Natural killer cell (primary cell): ENCODE measurements around the gene CDHR1. TPM values are rescaled to one million over a fixed set of nuclear protein-coding genes. Genes with fewer than 3 reads are reported as not detected.

Experiments
- ATAC-seq, 3 donors: fragments of 150-1000 bp in 2 of 3; fragments of 200-7000 bp in 1 of 3; cut with Tn5 transposase; 1 replicate in 1 of 3; 2 replicates in 2 of 3; pipeline ENCODE4 v1.10.0; 2021; ENCODE audit warnings: mild to moderate bottlenecking in 2 of 3, moderate library complexity in 2 of 3
- DNase-seq, 2 donors: peaks; one replicate each; pipeline versions ENCODE4 v3.0.0 to v3.0.0-alpha.2; 2013 to 2021; ENCODE audit warnings: mixed read lengths in 1 of 2
- H3K27ac ChIP-seq: one replicate; pipeline ENCODE4 v1.5.1; 2013; ENCODE audit warnings: mild to moderate bottlenecking, low read length
- H3K27me3 ChIP-seq: one replicate; pipeline ENCODE4 v1.6.1; 2013; ENCODE audit warnings: low read length; ENCODE audit not compliant: control insufficient read depth, insufficient read depth
- H3K36me3 ChIP-seq: one replicate; pipeline ENCODE4 v1.6.1; 2013; ENCODE audit warnings: low read length; ENCODE audit not compliant: control insufficient read depth, insufficient read depth
- H3K4me1 ChIP-seq: one replicate; pipeline ENCODE4 v1.6.1; 2013; ENCODE audit warnings: low read length; ENCODE audit not compliant: control insufficient read depth, insufficient read depth
- H3K4me3 ChIP-seq: one replicate; pipeline ENCODE4 v1.5.1; 2013; ENCODE audit warnings: low read length
- H3K9me3 ChIP-seq: one replicate; pipeline ENCODE4 v1.6.1; 2013; ENCODE audit warnings: low read length; ENCODE audit not compliant: control insufficient read depth, insufficient read depth
- H3K27ac Mint-ChIP-seq, 2 donors: one replicate each; pipeline ENCODE4 v1.8.0; 2022; ENCODE audit warnings: mild to moderate bottlenecking in 2 of 2, mixed read lengths in 2 of 2, moderate library complexity in 1 of 2
- H3K27me3 Mint-ChIP-seq, 2 donors: one replicate each; pipeline ENCODE4 v1.8.0; 2022; ENCODE audit warnings: low read depth in 2 of 2, mixed read lengths in 2 of 2
- H3K36me3 Mint-ChIP-seq: one replicate; pipeline ENCODE4 v1.8.0; 2022; ENCODE audit warnings: mixed read lengths
- H3K4me1 Mint-ChIP-seq, 2 donors: one replicate each; pipeline ENCODE4 v1.8.0; 2022; ENCODE audit warnings: mixed read lengths in 2 of 2
- H3K4me3 Mint-ChIP-seq: one replicate; pipeline ENCODE4 v1.8.0; 2022; ENCODE audit warnings: mild to moderate bottlenecking, moderate library complexity, mixed read lengths
- H3K9me3 Mint-ChIP-seq, 2 donors: one replicate each; pipeline ENCODE4 v1.8.0; 2022; ENCODE audit warnings: mixed read lengths in 2 of 2
- WGBS: methylation state at CpG from one replicate; pipeline ENCODE4 v1.1.7; 2013; ENCODE audit warnings: missing lambda C conversion rate; ENCODE audit not compliant: insufficient coverage; 5-methylcytosine and 5-hydroxymethylcytosine counted together
- intact Hi-C: fragments of 100-400 bp; cut with micrococcal nuclease; formaldehyde crosslinking; loops from one replicate; pipeline ENCODE4 v1.14.2; 2022
- total RNA-seq, 4 donors: library from RNA; stranded (reverse); fragments of 120-200 nt in 1 of 4; gene quantifications; one replicate each; pipeline versions ENCODE4 v1.2.3 to v1.2.4, GENCODE V29; 2013 to 2022
- TF ChIP-seq, protein P1 (sequence below): fragments of 200-600 bp; IDR thresholded peaks from one replicate; pipeline ENCODE4 v1.8.0; 2022; ENCODE audit warnings: antibody characterized with exemption

The CDHR1 gene
- total RNA-seq, 3 donors from 2014 or later (not counting 1 experiment from before 2014, with no cell fraction given), result 4.0 to 9.5 (median 6.5) TPM

DNA sequence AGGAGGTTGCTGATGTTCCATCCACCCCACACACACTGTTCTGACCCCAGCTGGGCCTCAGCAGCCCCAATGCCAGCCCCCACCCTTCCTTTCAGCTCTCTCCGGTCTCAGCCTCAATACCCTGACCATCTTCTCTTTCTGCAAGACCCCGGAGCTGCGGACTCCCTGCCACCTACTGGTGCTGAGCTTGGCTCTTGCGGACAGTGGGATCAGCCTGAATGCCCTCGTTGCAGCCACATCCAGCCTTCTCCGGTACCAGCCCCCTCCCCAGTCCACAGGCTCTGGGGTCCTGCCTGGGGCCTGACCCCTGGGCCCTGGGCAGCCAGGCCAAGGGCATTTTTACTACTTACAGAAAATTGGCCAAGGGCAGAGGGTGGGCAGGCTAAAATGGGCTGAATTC is 53.2 kb downstream of the CDHR1 start:
- H3K4me3 ChIP-seq, result no peak overlapping the region
- WGBS, result 77% methylated on average over 6 of the region's 6 CpGs
- TF ChIP-seq, protein P1, sequence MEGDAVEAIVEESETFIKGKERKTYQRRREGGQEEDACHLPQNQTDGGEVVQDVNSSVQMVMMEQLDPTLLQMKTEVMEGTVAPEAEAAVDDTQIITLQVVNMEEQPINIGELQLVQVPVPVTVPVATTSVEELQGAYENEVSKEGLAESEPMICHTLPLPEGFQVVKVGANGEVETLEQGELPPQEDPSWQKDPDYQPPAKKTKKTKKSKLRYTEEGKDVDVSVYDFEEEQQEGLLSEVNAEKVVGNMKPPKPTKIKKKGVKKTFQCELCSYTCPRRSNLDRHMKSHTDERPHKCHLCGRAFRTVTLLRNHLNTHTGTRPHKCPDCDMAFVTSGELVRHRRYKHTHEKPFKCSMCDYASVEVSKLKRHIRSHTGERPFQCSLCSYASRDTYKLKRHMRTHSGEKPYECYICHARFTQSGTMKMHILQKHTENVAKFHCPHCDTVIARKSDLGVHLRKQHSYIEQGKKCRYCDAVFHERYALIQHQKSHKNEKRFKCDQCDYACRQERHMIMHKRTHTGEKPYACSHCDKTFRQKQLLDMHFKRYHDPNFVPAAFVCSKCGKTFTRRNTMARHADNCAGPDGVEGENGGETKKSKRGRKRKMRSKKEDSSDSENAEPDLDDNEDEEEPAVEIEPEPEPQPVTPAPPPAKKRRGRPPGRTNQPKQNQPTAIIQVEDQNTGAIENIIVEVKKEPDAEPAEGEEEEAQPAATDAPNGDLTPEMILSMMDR, result no peak
- no peak overlapping the region for H3K27ac ChIP-seq
- H3K4me1 ChIP-seq, result no peaks in the 10 kb centered on the region
- Mint-ChIP-seq H3K27ac (no peak overlapping the region), H3K36me3 (no peaks in the 10 kb centered on the region), H3K4me3 (no peak overlapping the region), H3K9me3 (no peaks in the 10 kb centered on the region), H3K27me3 (peaks cover 6 to 14% of the 10 kb centered on the region in 2 donors), H3K4me1 (no peaks in the 10 kb centered on the region)
- intact Hi-C loops, result no loop called here
- ATAC-seq (no peak), DNase-seq (no peak)
- H3K36me3 ChIP-seq, result no peaks in the 10 kb centered on the region
- no peaks in the 10 kb centered on the region for H3K27me3 ChIP-seq
- H3K9me3 ChIP-seq, result no peaks in the 10 kb centered on the region

DNA sequence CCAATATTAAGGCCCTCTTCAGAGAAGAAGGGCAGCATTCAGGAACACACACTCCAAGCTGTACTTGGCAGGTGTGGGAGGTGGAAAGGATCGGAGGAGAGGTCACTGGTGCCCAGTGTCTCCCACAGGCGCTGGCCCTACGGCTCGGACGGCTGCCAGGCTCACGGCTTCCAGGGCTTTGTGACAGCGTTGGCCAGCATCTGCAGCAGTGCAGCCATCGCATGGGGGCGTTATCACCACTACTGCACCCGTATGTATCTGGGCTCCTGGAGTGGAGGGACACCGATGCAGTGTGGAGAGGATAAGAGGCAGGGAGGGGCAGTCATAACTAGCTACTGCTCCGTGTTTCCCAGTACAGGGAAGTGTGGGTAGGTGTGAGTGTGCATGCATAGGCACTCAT is 54.5 kb downstream of the CDHR1 start:
- DNase-seq, result no peak
- ATAC-seq, result no peak

GRCh38 chr10:84254552-84255478 is 60.5 kb downstream of the CDHR1 start:
- no peaks in the 10 kb centered on the region for H3K36me3 Mint-ChIP-seq
- ATAC-seq, result no peak

More for the DNA sequence above, 54.5 kb downstream of the CDHR1 start:
- H3K36me3 Mint-ChIP-seq, result no peaks in the 10 kb centered on the region
- Histone ChIP-seq H3K27me3 (no peaks in the 10 kb centered on the region), H3K27ac (no peak overlapping the region), H3K4me3 (no peak overlapping the region), H3K4me1 (no peaks in the 10 kb centered on the region), H3K36me3 (no peaks in the 10 kb centered on the region), H3K9me3 (no peaks in the 10 kb centered on the region)
- no peak overlapping the region for H3K4me3 Mint-ChIP-seq
- TF ChIP-seq, protein P1, result no peak
- no peak overlapping the region for H3K27ac Mint-ChIP-seq
- 78% methylated on average over 12 of the region's 12 CpGs for WGBS
- H3K4me1 Mint-ChIP-seq, result no peaks in the 10 kb centered on the region
- intact Hi-C loops, result no loop called here
- H3K27me3 Mint-ChIP-seq, result peaks cover 8 to 15% of the 10 kb centered on the region in 2 donors
- no peaks in the 10 kb centered on the region for H3K9me3 Mint-ChIP-seq

More at GRCh38 chr10:84254552-84255478, 60.5 kb downstream of the CDHR1 start:
- intact Hi-C loops, result no loop called here
- Mint-ChIP-seq H3K27me3 (peaks cover 21 to 24% of the 10 kb centered on the region in 2 donors), H3K4me3 (no peak overlapping the region), H3K27ac (no peak overlapping the region), H3K4me1 (no peaks in the 10 kb centered on the region), H3K9me3 (no peaks in the 10 kb centered on the region)
- H3K4me3 ChIP-seq, result no peak overlapping the region
- no peak overlapping the region for H3K27ac ChIP-seq
- TF ChIP-seq, protein P1, result no peak
- H3K4me1 ChIP-seq, result no peaks in the 10 kb centered on the region
- 79% methylated on average over 9 of the region's 10 CpGs for WGBS
- DNase-seq, result no peak
- H3K36me3 ChIP-seq, result no peaks in the 10 kb centered on the region
- no peaks in the 10 kb centered on the region for H3K9me3 ChIP-seq
- H3K27me3 ChIP-seq, result no peaks in the 10 kb centered on the region
